Retinal pigment epithelial cell (primary cell): Measurements from ENCODE around the gene ADAM12.

Experiments used
- DNase-seq: peaks from one replicate; pipeline ENCODE4 v3.0.0-alpha.2; 2010; ENCODE audit warnings: low read depth
- H3K4me3 ChIP-seq: 2 replicates; pipeline ENCODE4 v1.5.1; 2011; ENCODE audit warnings: mild to moderate bottlenecking, low read length, control low read depth, moderate library complexity
- TF ChIP-seq, protein P1 (sequence below): conservative IDR thresholded peaks from 2 replicates; pipeline ENCODE4 v1.5.1; 2011; ENCODE audit warnings: low read depth, low read length, control low read depth, inconsistent platforms

The ADAM12 gene

DNA sequence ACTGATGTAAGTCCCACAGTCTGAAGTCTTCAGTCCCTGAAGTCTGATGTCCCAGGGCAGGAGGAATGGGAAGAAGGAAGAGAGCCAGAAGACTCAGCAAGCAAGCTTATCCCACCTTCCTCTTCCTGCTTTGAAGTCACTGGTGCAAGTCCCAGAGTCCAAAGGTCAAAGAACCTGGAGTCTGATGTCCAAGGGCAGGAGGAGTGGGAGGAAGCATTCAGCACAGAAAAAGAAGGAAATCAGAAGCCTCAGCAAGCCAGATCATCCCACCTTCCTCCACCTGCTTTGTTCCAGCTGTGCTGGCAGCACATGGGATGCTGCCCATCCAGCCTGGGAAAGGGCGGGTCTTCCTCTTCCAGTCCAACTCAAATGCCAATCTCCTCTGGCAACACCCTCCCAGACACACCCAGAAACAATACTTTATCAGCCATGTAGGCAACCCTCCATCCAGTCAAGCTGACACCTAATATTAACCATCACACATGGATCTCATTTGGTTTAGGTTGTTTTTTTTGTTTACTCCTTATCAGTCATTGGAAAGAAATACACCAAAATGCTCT is 50.9 kb downstream of the ADAM12 start:
- no peak for DNase-seq
- H3K4me3 ChIP-seq: no peak overlapping the region
- TF ChIP-seq, protein P1, sequence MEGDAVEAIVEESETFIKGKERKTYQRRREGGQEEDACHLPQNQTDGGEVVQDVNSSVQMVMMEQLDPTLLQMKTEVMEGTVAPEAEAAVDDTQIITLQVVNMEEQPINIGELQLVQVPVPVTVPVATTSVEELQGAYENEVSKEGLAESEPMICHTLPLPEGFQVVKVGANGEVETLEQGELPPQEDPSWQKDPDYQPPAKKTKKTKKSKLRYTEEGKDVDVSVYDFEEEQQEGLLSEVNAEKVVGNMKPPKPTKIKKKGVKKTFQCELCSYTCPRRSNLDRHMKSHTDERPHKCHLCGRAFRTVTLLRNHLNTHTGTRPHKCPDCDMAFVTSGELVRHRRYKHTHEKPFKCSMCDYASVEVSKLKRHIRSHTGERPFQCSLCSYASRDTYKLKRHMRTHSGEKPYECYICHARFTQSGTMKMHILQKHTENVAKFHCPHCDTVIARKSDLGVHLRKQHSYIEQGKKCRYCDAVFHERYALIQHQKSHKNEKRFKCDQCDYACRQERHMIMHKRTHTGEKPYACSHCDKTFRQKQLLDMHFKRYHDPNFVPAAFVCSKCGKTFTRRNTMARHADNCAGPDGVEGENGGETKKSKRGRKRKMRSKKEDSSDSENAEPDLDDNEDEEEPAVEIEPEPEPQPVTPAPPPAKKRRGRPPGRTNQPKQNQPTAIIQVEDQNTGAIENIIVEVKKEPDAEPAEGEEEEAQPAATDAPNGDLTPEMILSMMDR: no peak

DNA sequence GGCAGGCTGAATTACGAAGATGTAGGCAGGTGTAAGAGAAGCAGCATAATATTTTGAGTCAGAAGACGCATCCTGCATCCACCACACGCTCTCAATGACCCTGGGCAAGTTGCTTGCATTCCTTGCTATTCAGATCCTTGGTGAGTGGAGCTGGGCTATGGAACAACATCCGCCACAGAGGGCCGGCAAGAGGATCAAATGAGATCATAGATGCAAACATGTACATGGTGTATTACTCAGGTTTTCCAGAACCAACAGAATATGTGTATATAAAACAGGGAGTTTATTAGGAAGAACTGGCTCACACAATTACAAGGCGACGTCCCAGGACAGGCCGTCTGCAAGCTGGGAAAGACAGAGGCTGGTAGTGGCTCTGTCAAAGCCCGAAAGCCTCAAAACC is 51.5 kb downstream of the ADAM12 start:
- no peak overlapping the region for H3K4me3 ChIP-seq
- DNase-seq: no peak
- TF ChIP-seq, protein P1: no peak

DNA sequence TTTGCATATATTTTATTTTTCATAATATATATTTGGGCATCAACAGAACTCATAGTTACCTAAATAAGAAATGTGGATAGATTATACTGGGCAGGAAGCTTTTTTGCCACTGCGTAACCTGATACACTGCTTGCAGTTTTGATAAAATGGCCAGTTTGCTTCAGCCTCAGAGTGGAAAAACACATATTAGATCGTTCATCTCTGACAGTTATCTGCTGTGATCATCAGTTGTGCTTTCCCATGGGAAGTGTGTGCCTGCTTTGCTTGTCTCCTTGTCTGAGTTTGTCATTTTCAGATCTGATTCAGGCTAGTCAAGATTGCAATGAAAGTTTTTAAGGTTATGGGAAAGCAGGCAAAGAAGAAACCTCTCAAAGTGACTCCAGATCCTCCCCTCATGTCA is 54.0 kb downstream of the ADAM12 start:
- no peak for DNase-seq
- no peak overlapping the region for H3K4me3 ChIP-seq
- TF ChIP-seq, protein P1: no peak

DNA sequence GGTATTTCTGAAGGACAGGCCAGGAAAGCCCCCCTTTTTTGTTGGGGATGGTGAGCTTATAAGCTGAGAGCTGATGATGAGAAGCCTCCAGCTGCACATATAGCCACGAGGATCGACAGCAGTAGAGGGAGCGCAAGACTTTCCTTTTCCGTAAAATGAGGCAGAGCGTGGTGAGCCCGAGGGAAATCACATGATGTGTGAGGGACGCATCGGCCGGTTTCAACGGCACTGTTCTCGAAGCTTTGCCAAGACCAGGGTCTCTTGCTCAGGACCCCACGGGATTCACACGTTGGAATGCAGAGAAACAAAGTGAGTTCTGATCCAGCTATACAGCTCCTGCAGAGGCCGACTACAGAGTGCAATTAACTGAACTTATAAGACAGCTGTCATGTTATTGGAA is 55.7 kb downstream of the ADAM12 start:
- H3K4me3 ChIP-seq: no peak overlapping the region
- TF ChIP-seq, protein P1: no peak
- no peak for DNase-seq

DNA sequence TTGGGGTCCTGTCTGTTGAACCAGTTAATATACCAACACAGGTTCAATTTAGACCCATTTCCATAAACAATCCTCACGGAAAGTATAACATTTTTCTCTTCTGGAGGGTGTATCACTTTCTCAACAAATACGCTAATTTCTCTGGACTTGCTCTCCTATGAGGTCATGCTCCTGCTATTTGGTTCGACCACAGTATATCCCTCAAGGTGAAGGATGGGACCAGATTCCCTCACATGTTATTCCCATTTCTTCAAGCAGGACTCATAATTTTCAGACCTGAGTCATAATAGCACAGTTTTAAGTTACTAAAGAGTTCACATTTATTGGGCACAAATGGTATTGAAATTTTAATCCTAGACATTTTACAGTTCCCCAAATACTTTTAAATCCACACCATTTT is 57.2 kb downstream of the ADAM12 start:
- H3K4me3 ChIP-seq: no peak overlapping the region
- no peak for DNase-seq
- TF ChIP-seq, protein P1: no peak

DNA sequence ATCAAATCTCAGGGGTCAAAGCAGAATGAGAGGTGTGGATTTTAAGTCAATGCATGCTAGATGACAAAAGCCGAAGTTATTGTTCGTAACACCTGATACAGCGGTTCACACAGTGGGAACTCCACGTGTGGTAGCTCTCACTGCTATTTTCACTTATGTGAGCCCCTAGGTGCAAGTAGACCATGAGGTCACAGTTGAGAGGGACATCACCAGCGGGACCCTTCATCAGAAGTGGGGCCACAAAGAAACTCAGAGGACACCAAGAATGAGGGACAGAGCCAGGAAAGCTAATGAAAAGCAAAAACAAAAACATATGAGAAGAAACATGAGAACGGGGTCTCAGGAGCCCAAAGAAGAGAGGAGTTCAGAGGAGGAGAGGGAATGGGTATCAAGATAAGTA is 63.5 kb downstream of the ADAM12 start:
- no peak overlapping the region for H3K4me3 ChIP-seq
- TF ChIP-seq, protein P1: no peak
- no peak for DNase-seq

DNA sequence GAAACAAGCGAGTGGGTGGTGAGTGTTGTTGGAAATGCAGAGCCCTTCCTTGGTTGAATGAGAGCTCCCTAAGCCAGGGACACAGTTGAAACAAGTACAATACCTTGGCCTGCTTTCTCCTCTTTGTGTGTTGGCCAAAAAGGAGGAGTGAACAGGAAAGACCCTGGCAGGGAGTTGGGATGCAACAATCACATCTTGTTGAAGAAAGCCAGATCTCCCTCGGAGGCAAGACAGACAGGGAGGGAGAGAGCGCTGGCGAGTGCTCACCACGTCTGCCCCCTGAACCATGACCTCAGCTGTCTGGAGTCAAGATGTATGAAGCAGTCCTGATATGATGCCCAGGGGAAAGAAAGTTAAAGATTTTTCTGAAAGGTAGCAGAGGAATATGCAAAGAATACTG is 66.8 kb downstream of the ADAM12 start:
- DNase-seq: no peak
- no peak overlapping the region for H3K4me3 ChIP-seq
- TF ChIP-seq, protein P1: no peak
